B cell (primary cell): ENCODE results near the gene ITGB2. TPM values are rescaled to one million over a fixed set of nuclear protein-coding genes. Genes with fewer than 3 reads are reported as not detected.

Source experiments
- ATAC-seq: fragments of 200-7000 bp; cut with Tn5 transposase; one replicate; pipeline ENCODE4 v1.10.0; 2021; ENCODE audit warnings: low read depth, mild to moderate bottlenecking, moderate number of reproducible peaks, moderate library complexity
- CTCF ChIA-PET: fragments of 350-600 bp; sonication (Branson Sonifier 250); formaldehyde crosslinking; loops from one replicate; lab custom pipeline; 2021; ENCODE audit warnings: antibody characterized with exemption, inconsistent platforms; lab: Charles Lee
- POLR2A ChIA-PET: fragments of 350-600 bp; sonication (Branson Sonifier 250); formaldehyde crosslinking; loops from one replicate; lab custom pipeline; 2021; ENCODE audit warnings: antibody characterized with exemption; lab: Charles Lee
- DNase-seq: peaks from one replicate; pipeline ENCODE4 v3.0.0; 2013
- H2AFZ ChIP-seq: 2 replicates; pipeline ENCODE4 v1.6.1; 2012; ENCODE audit warnings: mild to moderate bottlenecking, low read depth, low read length; ENCODE audit not compliant: insufficient read depth, poor library complexity, severe bottlenecking
- H3K27ac ChIP-seq, 2 donors: 1 replicate in 1 of 2; 2 replicates in 1 of 2; pipeline ENCODE4 v1.5.1; 2012 to 2013; ENCODE audit warnings: low read length in 2 of 2, mild to moderate bottlenecking in 2 of 2, moderate library complexity in 1 of 2
- H3K27me3 ChIP-seq, 4 experiments: fragments of 200-600 bp in 1 of 4; sonication (generic) in 1 of 4; replicated peaks in 1 of 4; 1 replicate in 2 of 4; 2 replicates in 2 of 4; pipeline versions ENCODE4 v1.6.1 to v1.7.0; 2013 to 2016; ENCODE audit warnings: low read length in 3 of 4, mild to moderate bottlenecking in 2 of 4, mixed read lengths in 1 of 4, moderate library complexity in 1 of 4; ENCODE audit not compliant: insufficient read depth in 4 of 4, control insufficient read depth in 3 of 4; ENCODE audit errors: control extremely low read depth in 1 of 4
- H3K36me3 ChIP-seq, 2 experiments: replicated peaks in 1 of 2; 1 replicate in 1 of 2; 2 replicates in 1 of 2; pipeline versions ENCODE4 v1.6.1 to v1.7.1; 2013; ENCODE audit warnings: low read length in 1 of 2; ENCODE audit not compliant: insufficient read depth in 2 of 2, control insufficient read depth in 1 of 2; ENCODE audit errors: control extremely low read depth in 1 of 2, extremely low read depth in 1 of 2
- H3K4me1 ChIP-seq, 2 donors: fragments of 200-600 bp in 1 of 2; sonication (generic) in 1 of 2; 1 replicate in 1 of 2; 2 replicates in 1 of 2; pipeline versions ENCODE4 v1.5.1 to v1.6.1; 2013 to 2017; ENCODE audit warnings: low read length in 2 of 2; ENCODE audit not compliant: control insufficient read depth in 2 of 2, insufficient read depth in 2 of 2
- H3K4me2 ChIP-seq: replicated peaks from 2 replicates; pipeline ENCODE3; 2012; ENCODE audit warnings: mild to moderate bottlenecking, low read depth, low read length; ENCODE audit not compliant: poor library complexity, severe bottlenecking
- H3K4me3 ChIP-seq, 5 experiments: fragments of 200-600 bp in 1 of 5; sonication (generic) in 1 of 5; 1 replicate in 3 of 5; 2 replicates in 2 of 5; pipeline versions ENCODE4 v1.5.1 to v1.7.0; 2011 to 2016; ENCODE audit warnings: low read length in 4 of 5, mild to moderate bottlenecking in 4 of 5, low read depth in 2 of 5, control low read depth in 1 of 5, moderate library complexity in 1 of 5; ENCODE audit not compliant: insufficient read depth in 1 of 5; ENCODE audit errors: control extremely low read depth in 1 of 5, extremely low read depth in 1 of 5
- H3K79me2 ChIP-seq: fragments of 200-600 bp; sonication (generic); one replicate; pipeline ENCODE4 v1.6.0; 2016; ENCODE audit warnings: low read length; ENCODE audit not compliant: control insufficient read depth, insufficient read depth
- H3K9ac ChIP-seq: fragments of 200-600 bp; sonication (generic); 2 replicates; pipeline ENCODE4 v1.6.1; 2017; ENCODE audit warnings: mild to moderate bottlenecking, low read length, moderate library complexity
- H3K9me3 ChIP-seq, 3 donors: one replicate each; pipeline versions ENCODE4 v1.6.1 to v1.7.1; 2013; ENCODE audit warnings: low read length in 2 of 3; ENCODE audit not compliant: control insufficient read depth in 2 of 3, insufficient read depth in 1 of 3; ENCODE audit errors: control extremely low read depth in 1 of 3
- H4K20me1 ChIP-seq: 2 replicates; pipeline ENCODE4 v1.6.0; 2012; ENCODE audit warnings: mild to moderate bottlenecking, low read length; ENCODE audit not compliant: insufficient read depth, control insufficient read depth, poor library complexity, severe bottlenecking
- H3K27ac Mint-ChIP-seq: one replicate; pipeline ENCODE4 v1.8.0; 2021; ENCODE audit warnings: mixed read lengths
- H3K27me3 Mint-ChIP-seq: one replicate; pipeline ENCODE4 v1.8.0; 2021; ENCODE audit warnings: mixed read lengths
- H3K4me1 Mint-ChIP-seq: one replicate; pipeline ENCODE4 v1.8.0; 2021; ENCODE audit warnings: mixed read lengths
- H3K4me3 Mint-ChIP-seq: one replicate; pipeline ENCODE4 v1.8.0; 2021; ENCODE audit warnings: mixed read lengths
- H3K9me3 Mint-ChIP-seq: one replicate; pipeline ENCODE4 v1.8.0; 2022; ENCODE audit warnings: mixed read lengths; ENCODE audit not compliant: insufficient read depth
- CTCF ChIP-seq: fragments of 200-600 bp; IDR thresholded peaks from one replicate; pipeline ENCODE4 v1.8.0; 2022; ENCODE audit warnings: antibody characterized with exemption, mild to moderate bottlenecking
- EZH2 ChIP-seq: IDR thresholded peaks from 2 replicates; pipeline ENCODE4 v1.6.1; 2012; ENCODE audit warnings: borderline replicate concordance, low read depth, mild to moderate bottlenecking, moderate library complexity, low read length; ENCODE audit not compliant: insufficient read depth, poor library complexity, severe bottlenecking
- WGBS: methylation state at CpG from one replicate; pipeline ENCODE4 v1.1.5; 2013; ENCODE audit warnings: missing lambda C conversion rate; ENCODE audit not compliant: insufficient coverage; 5-methylcytosine and 5-hydroxymethylcytosine counted together
- intact Hi-C: fragments of 100-400 bp; cut with micrococcal nuclease; formaldehyde crosslinking; loops from one replicate; pipeline ENCODE4 v1.10.0; 2022
- polyA plus RNA-seq: library from polyadenylated mRNA; depleted of rRNA; stranded (reverse); fragments of >200 nt; gene quantifications from 2 replicates; pipeline ENCODE4 v1.2.3, GENCODE V29; 2012
- total RNA-seq, 2 donors: library from RNA; stranded (reverse); fragments of 120-200 nt in 1 of 2; gene quantifications; 1 replicate in 1 of 2; 2 replicates in 1 of 2; pipeline versions ENCODE4 v1.2.3 to v1.2.4, GENCODE V29; 2013 to 2022

The ITGB2 gene
- total and polyA plus RNA-seq, 2 donors (not counting 1 experiment from before 2014, with no cell fraction given) = 102 to 368 TPM

- Histone ChIP-seq H3K4me1 (peaks cover 58 to 65% of the 10 kb centered on the region in 2 donors), H3K27me3 (no peaks in the 10 kb centered on the region), H4K20me1 (no peaks in the 10 kb centered on the region), H2AFZ (no peak overlapping the region), H3K4me3 (no peak overlapping the region), H3K27ac (no peak overlapping the region), H3K4me2 (peak overlapping the region; percentile 42), H3K79me2 (peaks cover 2% of the 10 kb centered on the region), H3K9ac (no peak overlapping the region), H3K9me3 (no peaks in the 10 kb centered on the region), H3K36me3 (no peaks in the 10 kb centered on the region)
- intact Hi-C loops = loop anchor here (10.0 kb wide), 1 partner anchor 864 kb away; the partner anchor contains the start of gene TRAPPC10
- ChIA-PET POLR2A (interaction anchor here (0.7 kb wide), 1 partner anchor 17 kb away, joined by 3 read pairs; no protein-coding TSS in a partner anchor), CTCF (interaction anchor here (0.6 to 4.0 kb wide), 6 partner anchors 13 to 78 kb away, joined by 3 to 14 read pairs (median 4); partner anchors contain the start of gene UBE2G2)
- DNase-seq (peak; percentile 39), ATAC-seq (no peak)
- H3K27me3 Mint-ChIP-seq = no peaks in the 10 kb centered on the region
- H3K4me1 Mint-ChIP-seq = peaks cover 58% of the 10 kb centered on the region
- peak overlapping the region; percentile 50 for H3K4me3 Mint-ChIP-seq
- TF ChIP-seq CTCF (no peak), EZH2 (no peak)
- no peak overlapping the region for H3K27ac Mint-ChIP-seq
- H3K9me3 Mint-ChIP-seq = no peaks in the 10 kb centered on the region
- WGBS = 49% methylated on average over 7 of the region's 13 CpGs
Measured at GRCh38 chr21:44878053-44878982, 42.4 kb downstream of the ITGB2 start.
